Epithelial cell of esophagus (primary cell): Measurements from ENCODE around the gene CDH9.
A peak's percentile ranks its signal among the peaks of the same experiment; 100 is the strongest.

Experiments used
- DNase-seq: peaks from one replicate; pipeline ENCODE4 v3.0.0; 2010; ENCODE audit warnings: low read depth
- H3K4me3 ChIP-seq: 2 replicates; pipeline ENCODE4 v1.5.1; 2011; ENCODE audit warnings: mild to moderate bottlenecking, low read length, control low read depth
- TF ChIP-seq, protein P1 (sequence below): IDR thresholded peaks from 2 replicates; pipeline ENCODE4 v1.5.1; 2011; ENCODE audit warnings: low read depth, mild to moderate bottlenecking, low read length, control low read depth, inconsistent platforms; ENCODE audit not compliant: insufficient read depth; ENCODE audit errors: missing control alignments

Gene CDH9

DNA sequence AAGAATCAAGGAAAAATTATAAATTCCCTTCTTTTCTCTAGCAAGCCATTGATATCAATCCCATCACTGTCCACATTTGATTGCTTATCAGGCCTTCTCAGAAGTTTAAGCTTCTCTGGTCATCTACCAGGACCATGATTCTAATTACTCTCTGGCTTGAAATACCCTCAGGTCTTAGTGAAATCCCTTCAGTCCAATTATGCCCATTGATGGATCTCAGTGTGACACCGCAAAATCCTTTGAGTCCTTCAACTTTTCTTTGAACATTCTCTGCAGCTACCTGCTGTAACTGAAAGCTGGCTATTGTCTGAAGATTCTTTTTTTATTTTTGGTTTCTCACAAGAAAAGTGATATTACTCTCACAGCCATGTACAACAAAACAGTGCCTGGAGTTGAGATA, 3.0 kb upstream of the CDH9 start:
- no peak overlapping the region for H3K4me3 ChIP-seq
- TF ChIP-seq, protein P1, sequence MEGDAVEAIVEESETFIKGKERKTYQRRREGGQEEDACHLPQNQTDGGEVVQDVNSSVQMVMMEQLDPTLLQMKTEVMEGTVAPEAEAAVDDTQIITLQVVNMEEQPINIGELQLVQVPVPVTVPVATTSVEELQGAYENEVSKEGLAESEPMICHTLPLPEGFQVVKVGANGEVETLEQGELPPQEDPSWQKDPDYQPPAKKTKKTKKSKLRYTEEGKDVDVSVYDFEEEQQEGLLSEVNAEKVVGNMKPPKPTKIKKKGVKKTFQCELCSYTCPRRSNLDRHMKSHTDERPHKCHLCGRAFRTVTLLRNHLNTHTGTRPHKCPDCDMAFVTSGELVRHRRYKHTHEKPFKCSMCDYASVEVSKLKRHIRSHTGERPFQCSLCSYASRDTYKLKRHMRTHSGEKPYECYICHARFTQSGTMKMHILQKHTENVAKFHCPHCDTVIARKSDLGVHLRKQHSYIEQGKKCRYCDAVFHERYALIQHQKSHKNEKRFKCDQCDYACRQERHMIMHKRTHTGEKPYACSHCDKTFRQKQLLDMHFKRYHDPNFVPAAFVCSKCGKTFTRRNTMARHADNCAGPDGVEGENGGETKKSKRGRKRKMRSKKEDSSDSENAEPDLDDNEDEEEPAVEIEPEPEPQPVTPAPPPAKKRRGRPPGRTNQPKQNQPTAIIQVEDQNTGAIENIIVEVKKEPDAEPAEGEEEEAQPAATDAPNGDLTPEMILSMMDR = no peak
- DNase-seq = no peak

DNA sequence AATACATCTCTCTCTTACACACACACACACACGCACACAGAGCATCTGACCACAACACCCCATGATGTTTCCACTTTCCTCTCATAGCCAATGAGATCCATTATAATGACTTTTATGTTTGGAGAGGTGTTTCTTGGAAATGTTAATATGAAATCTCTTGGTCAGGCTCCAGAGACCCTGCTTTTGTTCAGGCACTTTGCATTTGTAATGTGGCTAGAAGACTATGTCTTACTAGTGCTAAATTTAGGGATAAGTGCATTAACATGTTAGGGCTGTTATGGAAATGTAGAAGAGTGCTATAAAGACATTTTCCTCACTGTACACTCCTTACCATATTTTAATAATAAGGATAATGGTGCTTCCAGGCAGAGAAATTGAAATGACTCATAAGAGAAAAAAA, 3.8 kb downstream of the CDH9 start:
- DNase-seq = no peak
- TF ChIP-seq, protein P1 = no peak
- H3K4me3 ChIP-seq = no peak overlapping the region

DNA sequence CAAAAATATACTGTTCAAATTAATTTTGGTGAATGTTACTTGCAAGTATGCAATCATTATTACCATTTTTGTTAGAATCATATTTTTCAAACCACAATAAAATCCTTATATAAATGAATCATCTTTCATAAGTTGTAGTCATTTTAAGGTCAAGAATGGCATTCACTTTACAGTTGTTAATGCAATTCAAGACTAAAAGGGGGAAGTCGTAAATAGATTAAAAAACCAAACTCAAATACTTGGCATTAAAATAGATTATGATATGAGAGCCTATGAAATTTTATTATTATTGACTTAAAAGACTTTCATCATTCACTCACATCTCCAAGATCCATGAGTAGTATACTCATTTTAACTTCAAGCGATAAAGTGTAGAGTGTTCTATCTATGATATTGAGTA, 11.6 kb downstream of the CDH9 start:
- no peak overlapping the region for H3K4me3 ChIP-seq
- TF ChIP-seq, protein P1 = no peak
- DNase-seq = no peak

DNA sequence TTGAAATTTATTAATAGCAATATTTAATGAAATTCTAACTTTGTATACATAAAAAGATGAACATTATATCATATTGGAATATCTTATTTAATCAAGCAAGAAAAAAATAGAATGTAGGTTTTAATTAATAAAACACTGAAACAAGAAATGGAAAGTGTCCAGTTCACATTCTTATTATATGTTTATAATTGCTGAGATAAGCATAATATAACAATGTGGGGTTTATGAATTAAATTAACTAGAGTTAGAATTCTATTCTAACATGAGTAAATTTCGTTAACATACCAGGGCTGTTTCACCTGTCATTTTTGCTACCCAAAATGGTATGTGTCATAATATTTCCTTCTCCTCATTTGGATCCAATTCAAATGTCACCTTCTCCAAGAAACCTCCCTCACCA, 12.3 kb downstream of the CDH9 start:
- no peak overlapping the region for H3K4me3 ChIP-seq
- no peak for DNase-seq
- TF ChIP-seq, protein P1 = no peak

DNA sequence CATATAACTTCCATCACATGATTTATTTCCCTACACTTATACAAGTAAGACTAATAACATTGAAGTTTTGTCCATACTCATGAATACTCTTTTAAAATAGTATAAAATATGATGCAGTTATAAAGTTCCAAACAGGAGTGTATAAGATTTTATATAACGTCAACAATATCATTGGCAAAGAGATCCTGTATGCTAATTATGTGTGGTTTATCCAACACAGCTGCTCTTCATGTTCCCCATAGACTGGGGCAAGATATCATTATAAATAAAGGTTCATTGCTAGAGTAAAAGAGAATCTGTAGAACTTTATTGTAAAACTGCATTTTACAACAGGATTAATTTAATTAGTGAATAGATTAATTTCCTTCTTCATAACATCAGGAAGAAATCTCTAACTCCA, 16.9 kb downstream of the CDH9 start:
- no peak for DNase-seq
- TF ChIP-seq, protein P1 = no peak

DNA sequence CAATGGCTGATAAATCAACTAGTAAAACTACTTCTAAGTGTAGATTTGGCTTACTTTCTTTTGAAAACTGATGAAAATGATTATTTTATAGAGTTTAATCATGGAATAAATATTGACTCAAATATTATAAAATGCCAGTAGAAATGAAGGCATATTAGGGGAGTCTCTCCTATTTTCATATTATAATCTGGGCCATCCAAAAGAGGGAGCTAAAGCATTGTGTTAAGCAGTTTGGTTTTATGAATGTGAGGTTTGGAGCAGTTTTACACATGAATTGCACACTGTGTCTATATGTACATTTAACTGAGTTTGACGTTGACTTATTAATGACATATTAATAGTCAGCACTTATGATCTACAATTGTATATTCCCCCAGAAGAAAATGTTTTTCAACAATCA, 17.4 kb downstream of the CDH9 start:
- TF ChIP-seq, protein P1 = peak; percentile 49
- DNase-seq = peak; percentile 50
- H3K4me3 ChIP-seq = no peak overlapping the region

More for the DNA sequence above, 16.9 kb downstream of the CDH9 start:
- no peak overlapping the region for H3K4me3 ChIP-seq

DNA sequence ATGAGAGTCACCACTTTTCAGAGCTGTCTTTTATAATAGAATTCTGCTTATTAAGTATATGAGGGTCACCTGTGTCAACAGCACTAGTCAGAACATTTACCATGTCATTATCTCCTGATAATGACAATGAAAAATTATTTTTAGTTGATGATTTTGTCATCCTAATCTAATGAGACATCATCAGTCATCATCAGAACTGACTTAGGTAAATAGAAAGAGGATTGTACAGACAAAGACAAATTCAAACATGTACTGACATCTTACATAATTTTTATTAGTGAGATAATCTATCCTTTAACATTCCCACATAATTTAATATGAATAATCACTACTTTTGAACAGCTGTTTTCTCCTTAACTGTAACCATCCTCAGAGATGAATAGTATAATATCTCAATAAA, 22.6 kb downstream of the CDH9 start:
- TF ChIP-seq, protein P1 = no peak
- no peak overlapping the region for H3K4me3 ChIP-seq
- DNase-seq = peak; percentile 82
